DMS53 (cell line): Measurements from ENCODE around the gene USH2A.

Experiments
- DNase-seq: peaks from one replicate; lab custom pipeline; 2025; lab: John Stamatoyannopoulos, UW

USH2A gene

DNA sequence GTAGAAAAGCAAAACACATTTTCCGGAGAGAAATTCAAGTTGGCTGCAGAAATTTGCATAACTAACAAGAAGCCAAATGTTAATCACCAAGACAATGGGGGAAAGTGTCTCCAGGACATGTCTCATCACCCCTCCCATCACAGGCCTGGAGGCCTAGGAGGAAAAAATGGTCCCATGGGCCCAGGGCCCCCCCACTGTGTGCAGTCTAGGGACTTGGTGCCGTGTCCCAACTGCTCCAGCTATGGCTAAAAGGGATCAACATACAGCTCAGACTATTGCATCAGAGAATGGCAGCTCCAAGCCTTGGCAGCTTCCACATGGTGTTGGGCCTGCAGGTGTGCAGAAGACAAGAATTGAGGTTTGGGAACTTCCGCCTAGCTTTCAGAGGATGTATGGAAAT is 138.2 kb downstream of the USH2A start:
- DNase-seq, result peak; percentile 12

DNA sequence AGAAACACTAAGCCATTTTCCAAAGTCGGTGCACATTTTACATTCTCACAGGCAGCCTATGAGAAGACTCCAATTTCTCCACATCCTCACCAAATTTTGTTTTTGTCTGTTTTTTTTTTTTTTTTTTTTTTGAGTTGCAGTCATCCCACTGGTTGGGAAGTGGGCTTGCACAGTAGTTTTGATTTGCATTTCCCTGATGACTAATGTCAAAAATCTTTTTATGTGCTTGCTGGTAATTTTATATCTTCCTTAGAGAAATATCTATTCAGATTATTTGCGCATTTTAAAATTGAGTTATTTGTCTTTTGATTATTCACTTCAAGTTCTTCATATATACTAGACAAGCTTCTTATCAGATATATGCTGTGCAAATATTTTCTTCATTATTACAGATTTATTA is 141.5 kb downstream of the USH2A start:
- no peak for DNase-seq

DNA sequence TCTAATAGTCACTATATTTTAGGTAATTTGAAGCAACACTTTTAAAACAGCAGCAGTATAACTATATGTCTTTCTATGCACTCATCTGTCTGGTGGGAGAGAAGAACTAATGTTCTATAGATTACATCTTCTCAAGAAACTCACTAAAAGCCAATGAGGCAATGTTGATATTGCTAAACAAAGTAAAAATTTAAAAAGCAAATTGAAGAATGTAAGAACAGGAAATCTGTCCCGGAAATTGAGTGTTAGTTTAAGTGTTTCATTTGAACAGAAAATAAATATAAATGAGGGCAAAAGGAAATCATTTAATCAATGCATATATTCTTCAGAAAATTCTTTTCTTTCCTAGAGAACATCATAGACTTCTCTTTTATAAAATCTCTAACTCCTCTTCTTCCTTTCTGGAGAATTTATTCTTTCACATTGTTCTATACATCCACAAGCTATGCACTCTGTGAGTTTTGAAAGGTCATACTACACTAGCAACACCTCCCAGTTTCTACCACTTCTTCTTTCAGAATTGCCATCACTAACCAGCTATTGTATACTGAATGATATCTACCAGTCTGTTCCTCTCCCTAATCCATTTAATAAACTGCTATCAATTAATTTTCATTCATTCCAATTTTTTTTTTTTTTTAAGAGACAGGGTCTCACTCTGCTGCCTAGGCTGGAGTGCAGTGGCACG is 153.0 kb downstream of the USH2A start:
- DNase-seq, result no peak

DNA sequence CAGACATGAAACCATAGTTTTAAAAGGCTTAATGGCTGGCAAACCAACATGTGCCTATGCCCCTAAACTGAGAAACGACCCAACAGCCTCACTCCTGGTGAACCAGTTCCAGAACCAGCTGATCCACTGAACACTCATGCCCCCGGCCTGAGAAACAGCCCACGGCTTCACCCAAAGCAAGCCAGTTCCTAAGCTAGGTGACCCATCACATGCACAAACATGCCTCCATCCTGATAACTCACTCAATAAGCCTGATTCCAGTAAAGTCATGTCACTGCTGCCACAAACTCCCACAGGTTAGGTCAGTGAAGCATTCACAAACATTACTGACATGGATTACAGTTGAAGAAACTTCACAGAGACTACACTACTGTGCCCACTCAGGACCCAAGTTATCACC is 161.6 kb downstream of the USH2A start:
- DNase-seq, result no peak

DNA sequence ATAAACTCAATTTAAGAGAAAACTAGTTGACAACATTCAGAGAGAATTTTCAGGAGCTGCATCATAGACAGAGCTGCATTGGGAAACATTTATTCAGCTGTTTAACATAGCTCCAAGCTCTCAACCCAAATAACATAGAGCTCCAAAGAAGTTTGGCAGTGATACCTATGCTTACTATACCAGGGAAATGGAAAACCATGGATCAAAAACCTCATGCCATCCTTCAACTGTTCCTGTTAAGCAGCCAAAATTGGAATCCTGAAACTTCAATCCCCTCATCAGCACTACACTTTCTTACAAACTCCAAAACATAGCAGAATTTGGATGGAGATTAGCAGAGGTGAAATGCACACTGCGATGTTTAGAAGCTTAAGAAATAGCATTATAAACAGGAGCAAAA is 164.4 kb downstream of the USH2A start:
- no peak for DNase-seq

DNA sequence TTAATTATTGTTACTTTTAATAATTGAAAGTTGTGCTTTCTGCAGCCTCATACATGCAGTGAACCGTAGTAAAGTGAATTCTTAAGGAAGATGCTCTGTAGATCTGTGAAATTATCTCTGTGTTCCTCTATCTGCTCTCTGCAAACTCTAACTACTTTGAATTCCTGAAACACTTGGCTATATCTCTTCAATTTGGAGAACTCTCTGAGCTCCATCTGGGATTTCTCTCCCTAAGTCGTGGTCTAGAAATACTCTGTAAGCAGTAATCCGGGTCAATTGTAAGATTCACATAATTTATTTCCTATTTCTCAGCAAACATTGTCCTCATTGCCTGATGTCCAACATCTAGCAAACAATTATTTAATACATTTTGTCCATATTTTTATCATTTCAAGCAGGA is 164.9 kb downstream of the USH2A start:
- DNase-seq, result no peak

DNA sequence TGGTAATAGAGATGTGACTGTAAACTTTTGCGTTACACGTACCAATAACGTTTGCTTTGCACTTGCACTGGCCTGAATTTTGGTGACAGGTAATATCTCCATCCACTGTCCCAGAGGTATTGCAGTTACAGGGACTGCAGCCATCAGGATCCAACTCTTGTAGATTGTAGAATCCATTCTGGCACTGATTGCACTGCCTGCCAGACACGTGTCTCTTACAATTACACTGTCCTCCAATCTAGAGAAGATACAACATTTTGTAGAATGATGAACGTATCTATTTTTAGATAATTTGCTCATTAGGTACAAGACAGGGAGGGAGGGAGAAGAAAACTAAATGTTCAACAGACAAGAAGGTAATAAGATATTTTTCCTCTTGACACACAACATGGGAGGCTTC is 172.4 kb downstream of the USH2A start:
- DNase-seq, result no peak

DNA sequence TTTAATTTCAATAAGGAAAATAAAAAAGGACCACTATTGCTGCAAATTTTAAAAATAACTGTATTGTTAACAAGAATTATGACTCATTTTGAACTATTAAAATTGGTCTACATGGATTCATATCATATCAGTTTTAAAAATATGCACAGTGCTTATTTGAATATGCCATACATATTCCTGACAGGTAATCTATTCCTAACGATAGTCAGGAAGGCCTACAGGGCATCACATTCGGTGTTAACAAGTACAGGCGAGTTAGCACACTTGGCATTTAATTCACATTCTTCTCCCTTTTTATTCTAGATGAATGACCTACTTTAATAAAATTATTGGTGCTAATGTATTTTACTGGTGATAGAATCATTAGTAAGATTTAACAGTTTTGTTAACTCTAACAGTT is 174.6 kb downstream of the USH2A start:
- DNase-seq, result no peak

DNA sequence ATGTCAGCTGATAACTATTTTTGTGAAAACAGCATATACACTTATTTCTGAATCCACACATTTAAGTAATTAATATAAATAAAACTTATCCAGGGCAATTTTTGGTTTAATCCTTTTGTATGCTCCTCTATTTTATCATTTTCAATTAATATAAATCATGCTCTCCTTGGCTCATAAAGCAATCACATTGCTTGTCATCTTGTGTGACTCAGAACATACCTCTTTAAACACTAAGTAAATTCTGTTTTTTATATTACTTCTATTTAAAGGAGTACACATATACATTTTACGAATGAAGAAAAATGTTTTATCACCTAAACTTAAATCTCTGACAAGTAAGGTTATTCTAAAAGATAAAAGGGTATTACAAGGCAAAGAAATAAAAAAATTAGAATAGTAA is 175.3 kb downstream of the USH2A start:
- no peak for DNase-seq

DNA sequence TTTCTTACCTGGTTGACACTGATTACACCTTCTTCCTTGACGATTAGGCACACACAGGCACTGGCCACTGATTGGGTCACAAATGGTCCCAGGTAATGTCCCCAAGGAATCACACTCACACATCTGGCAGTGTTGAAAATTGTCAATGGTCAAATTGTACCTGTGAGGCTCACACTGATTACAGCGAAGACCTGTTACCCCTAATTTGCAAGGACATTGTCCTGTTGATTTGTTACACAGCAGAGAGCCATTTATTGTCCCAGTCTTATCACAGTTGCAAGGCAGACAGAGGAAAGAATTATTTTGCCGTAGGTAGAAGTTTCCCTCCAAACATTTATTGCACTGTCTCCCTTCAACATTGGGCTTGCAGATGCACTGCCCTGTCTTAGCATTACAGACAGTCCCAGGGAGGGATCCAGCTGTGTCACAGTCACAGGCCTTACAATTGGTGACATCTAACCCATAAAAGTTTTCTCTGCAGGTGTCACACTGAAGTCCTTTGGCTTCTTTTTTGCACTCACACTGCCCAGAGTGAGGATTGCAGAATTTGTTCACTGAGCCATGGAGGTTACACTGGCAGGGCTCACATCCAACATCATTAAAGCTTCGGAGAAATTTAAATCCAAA is 176.6 kb downstream of the USH2A start:
- DNase-seq, result no peak

DNA sequence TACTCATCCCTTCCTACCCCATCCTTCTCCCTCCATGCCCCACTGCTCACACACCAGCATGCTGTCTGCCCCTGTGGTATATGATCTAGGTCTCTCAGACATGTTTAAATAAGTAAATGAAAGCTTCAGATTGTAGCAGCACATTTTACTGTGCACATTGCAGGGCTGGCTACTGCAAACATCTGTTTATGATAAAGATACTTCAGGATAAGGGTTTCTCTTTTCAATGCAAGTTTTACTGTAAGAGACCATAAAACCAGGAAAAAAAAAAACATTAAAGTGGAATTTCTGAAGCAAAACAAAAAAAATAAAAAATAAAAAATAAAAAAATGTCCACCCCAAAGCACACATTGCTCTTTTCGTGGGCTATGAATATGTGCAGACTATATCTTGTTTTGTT is 184.4 kb downstream of the USH2A start:
- DNase-seq, result no peak

DNA sequence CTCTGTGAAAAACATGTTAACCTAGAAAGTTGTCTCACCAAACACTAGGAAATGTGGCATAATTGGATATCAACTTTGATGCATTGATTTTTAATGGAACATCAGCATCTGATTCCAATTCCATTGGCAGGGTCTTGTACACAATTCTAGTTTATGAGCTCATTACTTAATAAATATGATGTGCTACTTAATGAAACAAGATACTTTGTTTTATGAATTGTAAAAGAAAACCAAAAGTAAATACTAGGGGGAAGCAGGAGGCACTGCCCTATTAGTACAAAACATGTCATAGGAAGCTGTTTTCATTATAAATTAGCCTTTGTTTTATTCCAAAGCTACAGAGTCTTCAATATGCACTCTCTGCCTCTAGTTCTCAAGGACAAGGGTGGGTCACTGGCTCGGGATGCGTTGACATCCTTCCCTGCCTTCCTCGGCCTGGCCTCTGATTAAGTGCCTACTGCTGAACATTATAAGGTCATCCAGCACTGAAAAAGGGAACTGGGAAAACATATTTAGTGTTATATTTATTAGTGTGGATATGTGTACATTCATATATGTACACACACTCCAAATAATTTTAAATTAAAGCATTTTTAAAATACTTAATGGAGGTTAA is 185.2 kb downstream of the USH2A start:
- DNase-seq, result no peak

DNA sequence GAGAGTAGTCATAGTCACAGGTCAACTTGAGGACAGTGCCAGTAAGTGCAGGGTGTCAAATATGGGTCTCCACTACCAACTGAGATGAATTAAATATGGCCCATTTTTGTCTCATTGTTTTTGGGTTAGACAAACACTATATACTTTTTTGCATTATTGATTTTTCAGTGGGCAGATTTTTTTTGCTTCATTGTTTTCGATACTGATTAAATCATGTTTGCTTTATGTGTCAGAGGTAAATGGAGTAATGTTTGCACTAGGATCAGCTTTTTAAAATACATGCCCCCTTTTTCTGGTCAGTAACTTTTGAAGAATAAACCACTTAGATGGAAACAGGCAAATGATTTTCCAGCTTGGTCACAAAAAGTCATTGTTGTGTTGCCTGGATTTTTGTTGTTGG is 199.0 kb downstream of the USH2A start:
- peak; percentile 83 for DNase-seq

DNA sequence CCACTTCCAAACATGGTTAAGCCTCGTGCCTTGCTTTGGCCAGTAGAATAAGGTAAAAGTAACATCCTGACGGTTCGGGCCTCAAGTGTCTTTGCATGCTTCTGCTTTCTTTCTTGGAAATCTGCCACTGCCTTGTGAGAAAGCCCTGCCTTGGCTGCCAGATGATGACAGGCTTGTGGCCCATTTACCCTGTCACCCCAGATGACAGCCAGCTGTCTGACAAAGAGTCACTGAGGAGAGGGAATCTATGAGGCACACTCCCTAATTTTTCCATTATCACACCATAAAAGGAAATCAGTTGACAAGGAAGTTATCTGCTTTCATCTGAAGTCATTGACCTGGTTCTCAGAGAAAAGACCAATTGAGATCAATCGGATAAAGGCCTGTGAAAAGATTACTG is 199.8 kb downstream of the USH2A start:
- peak; percentile 62 for DNase-seq

DNA sequence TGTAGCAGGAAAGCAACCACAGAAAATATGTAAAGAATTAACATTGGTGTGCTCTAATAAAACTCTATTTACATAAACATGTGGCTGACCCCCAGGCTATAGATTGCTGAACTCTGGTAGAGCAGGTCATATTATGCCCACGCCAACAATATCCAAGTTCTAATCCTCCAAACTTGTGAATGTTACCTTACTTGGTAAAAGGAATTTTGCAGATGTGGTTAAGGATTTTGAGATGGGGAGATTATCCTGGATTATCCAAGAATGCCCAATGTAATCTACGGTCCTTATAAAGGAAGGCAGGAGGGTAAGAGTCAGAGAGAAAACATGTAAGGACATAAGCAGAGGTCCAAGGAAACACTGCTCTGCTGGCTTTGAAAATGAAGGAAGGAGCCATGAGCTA is 201.0 kb downstream of the USH2A start:
- DNase-seq, result no peak

DNA sequence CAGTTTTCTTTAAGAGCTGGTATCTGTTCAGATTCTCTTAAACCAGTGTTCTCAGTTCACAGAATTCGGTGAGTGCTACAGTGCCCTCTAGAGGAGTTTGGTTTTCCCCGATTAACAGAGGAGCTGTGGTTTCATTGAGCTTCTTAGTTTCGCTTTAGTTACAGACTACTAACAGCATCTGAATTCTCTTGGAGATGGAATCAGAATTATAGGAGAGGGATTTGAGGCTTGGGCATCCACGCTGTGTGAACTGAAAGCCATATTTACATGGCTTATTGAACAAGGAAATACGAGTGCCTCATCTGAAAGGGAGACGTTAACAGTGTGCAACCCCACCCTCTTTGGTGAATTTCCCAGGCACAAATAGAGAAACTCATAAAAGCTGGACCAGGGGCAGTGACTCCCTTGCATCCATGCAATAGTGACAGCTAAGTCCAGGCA is 202.0 kb downstream of the USH2A start:
- peak; percentile 93 for DNase-seq

DNA sequence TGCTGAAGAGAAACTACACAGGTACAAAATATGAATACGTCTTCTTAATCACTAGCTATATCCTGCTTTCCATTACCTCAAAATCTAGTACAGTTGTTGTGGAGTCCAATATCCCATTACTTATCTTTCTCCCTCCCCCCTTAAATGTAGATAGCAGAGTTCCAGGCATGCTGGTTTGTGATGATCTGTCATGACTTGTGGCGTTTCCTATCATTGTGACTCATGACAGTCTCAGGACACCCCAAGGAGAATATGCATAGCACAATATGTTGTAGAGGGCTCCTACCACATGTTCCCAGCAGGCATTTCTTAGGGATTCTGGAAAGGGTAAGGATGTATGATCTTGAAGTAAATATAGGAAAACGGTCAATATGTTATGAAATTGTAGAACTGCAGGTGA is 206.9 kb downstream of the USH2A start:
- DNase-seq, result no peak

DNA sequence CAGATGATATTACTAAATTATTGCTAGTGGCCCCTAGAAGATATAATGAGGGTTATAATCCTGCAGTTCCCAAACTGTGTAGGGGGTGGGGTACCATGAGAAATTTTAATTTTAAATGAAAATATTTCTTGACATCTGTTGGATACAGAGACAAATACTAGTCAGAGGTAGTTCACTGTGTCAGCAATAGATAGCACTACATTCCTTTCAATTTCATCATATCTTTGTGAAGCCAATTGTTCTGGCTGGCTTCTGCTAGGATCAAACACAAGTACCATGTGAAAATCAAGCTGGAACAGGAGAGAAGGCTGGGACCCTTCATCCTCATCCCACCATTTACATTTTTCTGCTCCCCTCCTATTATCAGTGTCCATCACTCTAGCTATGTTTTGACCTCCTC is 208.1 kb downstream of the USH2A start:
- no peak for DNase-seq

DNA sequence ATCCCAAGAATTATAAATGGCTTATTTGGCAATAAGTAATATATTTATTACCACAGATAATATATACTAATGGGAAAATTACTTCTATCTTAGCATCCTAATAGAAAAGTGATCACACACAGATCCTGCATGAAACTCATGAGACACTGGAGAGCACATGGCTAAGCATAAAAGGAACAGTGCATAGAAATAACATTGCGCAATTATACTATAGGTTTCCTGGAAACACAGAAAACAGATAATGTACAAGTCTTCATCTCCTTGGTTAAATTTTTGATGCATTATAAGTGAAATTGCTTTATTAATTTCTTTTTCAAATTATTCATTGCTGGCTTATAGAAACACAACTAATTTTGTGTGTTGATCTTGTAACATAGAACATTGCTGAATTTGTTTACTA is 210.4 kb downstream of the USH2A start:
- DNase-seq, result no peak

DNA sequence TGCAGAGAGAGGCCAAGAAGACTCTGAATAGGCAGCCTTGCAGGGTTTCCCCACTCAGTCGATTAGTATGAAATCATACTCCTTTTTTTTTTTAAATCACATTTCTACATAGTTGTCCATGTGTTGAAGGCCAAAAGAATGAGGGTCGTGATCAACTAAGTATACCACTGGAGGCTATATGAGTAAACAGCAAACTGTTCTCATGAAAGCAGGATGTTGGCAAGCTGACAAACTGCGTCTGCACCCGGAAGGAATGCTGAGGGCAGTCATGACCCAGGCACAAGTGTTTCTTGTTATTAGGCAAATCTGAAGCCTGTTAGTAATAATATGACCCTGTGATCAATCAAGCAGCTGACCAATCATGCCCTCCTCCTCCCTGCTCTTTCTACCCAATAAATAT is 213.2 kb downstream of the USH2A start:
- DNase-seq, result peak; percentile 20

DNA sequence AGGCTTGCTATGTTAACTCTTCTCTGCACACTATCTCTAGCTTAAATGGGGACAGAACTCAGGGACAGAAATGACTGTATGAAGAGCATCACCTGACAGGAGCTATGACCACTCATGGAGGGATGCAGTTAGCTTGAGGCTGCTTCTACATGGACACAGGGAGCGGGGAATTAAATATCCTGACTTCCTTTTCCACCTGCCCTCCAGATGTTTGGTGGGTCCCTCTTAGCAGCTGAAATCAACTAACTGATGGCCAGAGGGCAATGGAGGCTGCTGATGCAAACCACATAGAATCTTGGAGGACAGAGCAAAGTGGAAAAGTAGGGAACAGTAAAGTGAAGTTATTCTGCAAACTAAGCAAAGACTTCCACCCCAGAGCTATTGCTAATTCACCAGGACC is 214.1 kb downstream of the USH2A start:
- no peak for DNase-seq

DNA sequence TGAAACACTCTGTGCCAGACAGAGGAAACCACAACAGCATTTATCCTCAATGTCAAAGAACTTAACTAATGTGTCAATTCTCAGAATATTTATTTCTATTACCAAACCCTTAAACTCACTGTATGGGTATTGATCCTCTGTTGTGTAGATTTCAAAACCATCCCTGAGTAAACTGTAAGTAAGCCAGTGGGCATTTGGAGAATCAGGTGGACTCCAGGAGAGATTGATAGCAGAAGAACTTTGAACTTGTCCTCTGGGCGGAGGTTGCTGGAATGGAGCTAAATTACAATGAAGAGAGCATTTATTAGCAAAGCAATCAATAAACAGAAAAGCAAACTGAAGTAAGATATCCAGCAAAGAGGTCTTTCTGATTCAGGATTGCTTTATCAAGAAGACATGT is 216.1 kb downstream of the USH2A start:
- no peak for DNase-seq

DNA sequence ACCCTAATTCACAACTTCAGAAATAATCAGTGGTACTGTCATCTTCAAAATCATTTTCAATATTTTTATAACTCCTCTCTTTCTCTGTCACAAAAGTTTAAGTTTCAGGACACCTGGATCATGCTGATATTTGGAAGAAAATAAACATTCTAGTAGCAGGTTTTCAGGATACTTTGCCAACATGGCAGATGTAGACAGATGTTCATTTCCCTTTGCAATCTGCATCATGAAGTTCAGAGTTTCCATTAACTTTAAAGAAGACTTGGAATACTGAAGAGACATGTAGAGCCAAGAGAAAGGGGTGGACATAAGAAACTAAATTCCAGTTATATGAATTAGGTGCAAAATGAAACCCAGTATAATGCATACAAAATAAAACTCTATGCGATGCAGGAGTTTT is 218.1 kb downstream of the USH2A start:
- DNase-seq, result no peak

DNA sequence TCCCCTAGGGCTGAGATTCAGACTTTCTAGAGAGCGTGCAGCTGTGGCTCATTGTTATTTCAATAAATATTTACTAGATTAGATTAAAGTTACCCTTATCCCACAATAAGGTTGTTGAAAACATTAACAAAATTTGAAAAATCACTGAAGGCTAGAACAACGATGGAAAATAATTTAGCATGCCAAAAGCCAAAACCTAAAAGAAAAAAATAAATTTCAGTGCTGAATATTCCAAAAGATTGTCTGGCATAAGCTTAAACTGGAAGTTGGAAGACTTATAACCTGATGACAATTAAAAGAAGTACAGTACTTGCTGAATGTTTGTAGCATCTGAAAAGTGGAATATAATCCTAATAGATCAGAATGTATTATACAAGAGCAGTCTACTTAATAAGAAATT is 221.3 kb downstream of the USH2A start:
- DNase-seq, result no peak
